ENCODE results near the gene CCDC148.

The CCDC148 gene

DNA sequence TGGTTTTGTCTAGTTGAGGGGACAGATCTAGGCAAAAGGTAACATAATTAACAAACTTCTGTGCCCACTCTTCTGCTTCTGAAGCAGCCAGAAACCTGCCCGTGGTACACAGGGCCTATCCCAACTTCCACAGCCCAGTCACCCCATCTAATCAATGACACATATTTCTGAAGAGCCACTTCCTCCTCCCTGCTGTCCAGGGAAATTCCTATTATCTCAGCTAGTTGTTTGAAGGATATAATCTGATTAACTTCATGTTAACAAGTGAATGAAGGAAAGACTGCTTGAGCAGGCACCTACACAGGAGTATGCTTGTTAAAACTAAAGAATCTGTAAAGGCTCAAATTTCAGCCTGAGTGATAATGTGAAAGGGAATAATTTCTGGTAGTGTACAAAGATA is 61.4 kb downstream of the CCDC148 start:
- TF ChIP-seq, protein P1, sequence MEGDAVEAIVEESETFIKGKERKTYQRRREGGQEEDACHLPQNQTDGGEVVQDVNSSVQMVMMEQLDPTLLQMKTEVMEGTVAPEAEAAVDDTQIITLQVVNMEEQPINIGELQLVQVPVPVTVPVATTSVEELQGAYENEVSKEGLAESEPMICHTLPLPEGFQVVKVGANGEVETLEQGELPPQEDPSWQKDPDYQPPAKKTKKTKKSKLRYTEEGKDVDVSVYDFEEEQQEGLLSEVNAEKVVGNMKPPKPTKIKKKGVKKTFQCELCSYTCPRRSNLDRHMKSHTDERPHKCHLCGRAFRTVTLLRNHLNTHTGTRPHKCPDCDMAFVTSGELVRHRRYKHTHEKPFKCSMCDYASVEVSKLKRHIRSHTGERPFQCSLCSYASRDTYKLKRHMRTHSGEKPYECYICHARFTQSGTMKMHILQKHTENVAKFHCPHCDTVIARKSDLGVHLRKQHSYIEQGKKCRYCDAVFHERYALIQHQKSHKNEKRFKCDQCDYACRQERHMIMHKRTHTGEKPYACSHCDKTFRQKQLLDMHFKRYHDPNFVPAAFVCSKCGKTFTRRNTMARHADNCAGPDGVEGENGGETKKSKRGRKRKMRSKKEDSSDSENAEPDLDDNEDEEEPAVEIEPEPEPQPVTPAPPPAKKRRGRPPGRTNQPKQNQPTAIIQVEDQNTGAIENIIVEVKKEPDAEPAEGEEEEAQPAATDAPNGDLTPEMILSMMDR (IDR thresholded peaks at IDR 0.05; ENCODE audit: low read length, missing control alignments) = no peak
- no peak overlapping the region for H3K4me3 ChIP-seq (replicated peaks; ENCODE audit: low read depth, low read length)
- no peak for DNase-seq (ENCODE audit: low read depth)

DNA sequence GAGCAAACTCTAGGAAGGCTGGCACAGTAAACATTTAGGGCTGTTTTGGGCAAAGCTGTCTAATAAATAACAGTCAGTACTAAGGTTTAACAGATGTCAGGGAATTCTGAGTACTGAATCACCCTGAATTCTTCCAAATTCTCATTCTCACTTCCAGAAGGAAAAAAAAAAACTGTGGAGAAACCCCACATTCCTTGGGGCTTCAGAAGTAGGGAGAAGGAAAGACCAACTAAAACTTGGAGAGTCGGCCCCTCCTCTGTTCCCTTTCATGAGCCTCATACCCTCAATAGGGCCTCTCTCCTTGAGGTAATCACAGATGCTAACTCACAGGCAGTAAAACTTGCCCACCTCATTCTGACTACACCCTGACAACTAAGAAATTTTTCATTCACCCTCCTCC is 62.1 kb downstream of the CCDC148 start:
- TF ChIP-seq, protein P1 (IDR thresholded peaks at IDR 0.05; ENCODE audit: low read length, missing control alignments) = no peak
- DNase-seq (ENCODE audit: low read depth) = no peak
- no peak overlapping the region for H3K4me3 ChIP-seq (replicated peaks; ENCODE audit: low read depth, low read length)

DNA sequence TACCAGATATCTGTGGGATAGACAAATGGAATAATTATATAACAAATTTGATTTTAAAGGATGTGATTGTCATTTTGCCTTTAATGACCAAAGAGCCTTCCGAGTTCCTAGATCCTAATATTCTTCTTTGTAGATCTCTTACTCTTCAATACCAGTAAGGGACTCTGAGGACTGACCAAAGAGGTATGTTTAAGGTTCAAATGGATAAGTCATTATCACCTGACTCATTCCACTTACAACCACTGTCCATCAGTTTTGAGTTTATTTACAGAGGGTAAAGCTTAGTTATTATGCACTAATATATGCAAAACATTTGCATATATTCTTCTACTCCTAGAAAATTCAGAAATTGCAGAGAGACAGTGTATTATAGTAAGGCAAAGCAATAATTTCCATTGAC is 62.7 kb downstream of the CCDC148 start:
- no peak overlapping the region for H3K4me3 ChIP-seq (replicated peaks; ENCODE audit: low read depth, low read length)
- TF ChIP-seq, protein P1 (IDR thresholded peaks at IDR 0.05; ENCODE audit: low read length, missing control alignments) = no peak
- no peak for DNase-seq (ENCODE audit: low read depth)

DNA sequence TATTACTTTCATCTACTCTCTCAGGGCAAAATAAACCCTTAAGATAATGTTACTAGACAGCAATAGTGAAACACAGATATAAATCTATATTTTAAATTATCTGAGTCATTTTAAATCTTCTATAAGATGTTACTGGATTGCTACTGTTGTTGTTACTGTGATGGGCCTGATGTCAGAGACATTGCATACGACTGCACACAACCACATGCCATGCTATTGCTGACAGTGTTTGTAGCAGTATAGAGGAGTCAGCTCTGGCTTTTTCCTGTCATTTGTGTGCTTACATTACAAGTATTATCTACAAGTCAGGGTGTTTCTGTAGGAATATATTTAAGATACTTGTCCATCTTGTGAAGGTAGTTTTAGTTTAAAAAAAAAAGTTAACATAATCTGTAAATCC is 63.9 kb downstream of the CCDC148 start:
- TF ChIP-seq, protein P1 (IDR thresholded peaks at IDR 0.05; ENCODE audit: low read length, missing control alignments) = no peak
- DNase-seq (ENCODE audit: low read depth) = no peak
- H3K4me3 ChIP-seq (replicated peaks; ENCODE audit: low read depth, low read length) = no peak overlapping the region

DNA sequence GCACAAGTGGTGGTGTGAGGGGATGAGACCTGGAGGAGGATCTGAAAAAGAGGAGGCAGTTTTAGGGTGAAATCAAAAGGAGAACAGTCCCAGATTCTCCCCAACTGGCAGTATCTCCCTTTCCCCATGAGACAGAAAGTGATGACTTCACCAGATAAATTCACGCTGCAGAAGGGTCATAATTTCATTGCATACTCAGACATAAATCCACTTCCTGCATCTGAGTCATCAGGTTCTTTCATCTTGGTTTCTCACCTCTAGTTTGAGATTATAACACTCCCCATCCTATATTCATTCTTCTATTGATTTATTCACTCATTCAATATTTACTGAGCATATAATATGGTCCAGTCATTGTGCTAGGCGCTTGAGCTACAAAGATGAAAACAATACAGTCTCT is 64.7 kb downstream of the CCDC148 start:
- TF ChIP-seq, protein P1 (IDR thresholded peaks at IDR 0.05; ENCODE audit: low read length, missing control alignments) = no peak
- DNase-seq (ENCODE audit: low read depth) = no peak
- H3K4me3 ChIP-seq (replicated peaks; ENCODE audit: low read depth, low read length) = no peak overlapping the region

DNA sequence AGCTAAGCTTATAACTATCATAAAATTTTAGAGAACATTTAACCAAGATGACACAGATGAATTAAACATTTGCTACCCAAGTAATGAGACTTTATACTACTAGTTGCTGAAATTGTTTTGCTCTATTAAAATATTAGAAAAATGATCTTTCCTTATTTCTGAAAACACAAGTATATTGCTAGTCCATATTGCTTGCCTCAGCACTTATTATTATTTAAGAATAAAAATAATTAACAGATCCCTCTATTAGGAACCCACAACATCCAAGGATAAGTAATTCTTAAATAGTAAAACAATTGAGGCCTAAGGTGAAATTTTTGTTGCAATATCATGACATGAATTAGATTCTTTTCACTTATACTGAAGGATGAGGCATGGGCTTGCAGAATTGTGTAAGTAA is 65.2 kb downstream of the CCDC148 start:
- TF ChIP-seq, protein P1 (IDR thresholded peaks at IDR 0.05; ENCODE audit: low read length, missing control alignments) = no peak
- DNase-seq (ENCODE audit: low read depth) = no peak
- no peak overlapping the region for H3K4me3 ChIP-seq (replicated peaks; ENCODE audit: low read depth, low read length)

DNA sequence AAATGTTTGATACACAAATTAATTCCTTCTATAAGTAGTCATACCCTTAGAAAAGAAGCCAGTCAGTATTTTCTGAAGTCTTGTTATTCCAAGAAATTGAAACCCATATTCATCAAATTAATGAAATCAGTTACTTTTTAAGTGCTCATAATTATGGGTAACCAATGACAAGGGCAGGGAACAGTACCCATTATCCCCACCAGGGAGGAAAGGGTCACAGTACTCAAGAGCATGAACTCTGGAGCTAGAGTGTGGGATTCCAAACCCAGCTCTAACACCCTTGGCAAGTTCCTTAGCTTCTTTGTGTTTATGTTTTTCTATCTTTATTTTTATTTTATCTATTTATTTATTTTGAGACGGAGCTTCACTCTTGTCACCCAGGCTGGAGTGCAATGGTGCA is 68.4 kb downstream of the CCDC148 start:
- TF ChIP-seq, protein P1 (IDR thresholded peaks at IDR 0.05; ENCODE audit: low read length, missing control alignments) = no peak
- H3K4me3 ChIP-seq (replicated peaks; ENCODE audit: low read depth, low read length) = no peak overlapping the region
- DNase-seq (ENCODE audit: low read depth) = no peak

Measured in fibroblast of pulmonary artery (primary cell).